H54 (cell line): ENCODE results near the gene UBE2R2.

Experiments used
- DNase-seq: peaks from one replicate; pipeline ENCODE4 v3.0.0; 2011; ENCODE audit warnings: low spot score, mixed read lengths; ENCODE audit not compliant: insufficient read length
- FAIRE-seq: peaks from 3 replicates; lab custom pipeline; 2011; peaks lifted over from hg19 to GRCh38; lab: Jason Lieb, UNC
- POLR2A ChIP-seq: IDR thresholded peaks from 2 replicates; pipeline ENCODE4 v1.6.1; 2011; ENCODE audit warnings: low read depth, mild to moderate bottlenecking, low read length

UBE2R2 gene

DNA sequence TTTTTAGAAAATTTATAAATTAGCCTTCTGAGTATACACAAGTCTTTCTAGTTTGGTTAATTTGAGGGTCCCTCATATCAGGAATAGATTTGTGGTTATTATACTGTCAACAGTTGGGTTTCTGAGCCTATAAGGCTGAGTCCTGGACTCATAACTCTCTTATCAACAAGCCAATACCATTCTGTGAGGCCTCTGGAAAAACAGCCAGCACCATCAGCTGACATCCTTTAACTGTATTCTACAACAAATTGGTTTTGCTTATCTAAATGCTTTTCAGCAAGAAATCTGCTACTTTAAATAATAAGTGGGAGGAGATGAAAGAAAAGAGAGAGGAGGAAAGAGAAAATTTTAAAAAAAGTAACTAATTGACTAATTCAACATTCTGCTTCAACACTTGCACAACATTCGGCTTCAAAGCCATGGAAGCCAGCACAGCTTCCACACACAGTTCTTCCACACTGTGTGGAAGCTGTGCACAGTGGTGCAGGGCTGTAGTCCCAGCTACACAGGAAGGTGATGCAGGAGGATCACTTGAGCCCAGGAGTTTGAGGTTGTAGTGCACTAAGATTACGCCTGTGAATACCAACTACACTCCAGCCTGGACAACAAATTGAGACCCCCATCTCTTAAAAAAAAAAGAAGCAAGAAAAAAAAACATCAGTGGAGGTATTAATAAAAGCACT is 147.3 kb downstream of the UBE2R2 start:
- TF ChIP-seq POLR2A, result no peak
- DNase-seq (no peak), FAIRE-seq (no peak)
